NAMALWA (cell line): ENCODE results near the gene ASB8.

ENCODE experiments used
- DNase-seq: peaks from one replicate; pipeline ENCODE4 v3.0.0-alpha.2; 2015; ENCODE audit warnings: low spot score

The ASB8 gene

DNA sequence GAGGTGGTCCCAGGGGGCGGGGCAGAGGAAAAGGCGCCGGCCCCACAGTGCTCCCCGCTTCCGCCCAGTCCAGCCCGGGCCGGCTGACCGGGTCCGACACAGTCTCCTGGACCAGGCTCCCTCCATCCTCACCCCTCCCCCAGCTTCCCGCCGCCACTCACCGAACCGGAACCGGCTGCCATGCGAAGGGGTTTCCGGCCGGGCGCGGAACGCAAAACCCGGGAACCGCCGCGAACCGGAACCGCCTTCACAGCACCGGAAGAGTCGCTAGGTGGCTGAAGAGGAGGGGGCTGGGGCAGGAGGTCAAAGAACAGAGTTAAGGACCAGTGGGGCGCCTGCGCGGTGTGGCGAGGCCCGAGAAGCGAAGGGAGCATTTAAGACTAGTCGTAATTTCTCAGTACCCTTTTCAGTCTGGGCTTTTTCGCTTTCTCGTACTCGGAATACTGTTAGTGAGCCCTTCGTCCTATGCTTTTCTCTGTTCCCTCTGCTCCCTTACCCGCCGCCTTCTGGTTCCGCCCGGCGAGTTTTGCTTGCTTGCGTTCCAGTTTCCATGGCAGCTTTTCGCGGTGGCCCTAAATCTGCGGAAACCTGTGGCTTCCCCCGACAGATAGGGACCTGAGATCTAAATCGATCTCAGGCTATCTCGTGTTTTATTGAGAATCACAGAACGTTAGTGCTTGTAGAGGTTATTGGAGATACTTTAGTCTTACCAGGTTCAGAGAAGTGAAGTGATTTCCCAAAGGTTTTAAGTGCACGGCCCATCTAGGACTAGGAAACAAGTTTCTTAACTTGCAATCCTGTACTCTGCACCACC, 51.2 kb downstream of the ASB8 start, which contains the start of gene SENP1:
SENP1 (minus strand) TSS at position 213 of the 814 bp plus-strand sequence. CDS start 4,607 bp downstream, outside the sequence.
- DNase-seq: peak; percentile 92

DNA sequence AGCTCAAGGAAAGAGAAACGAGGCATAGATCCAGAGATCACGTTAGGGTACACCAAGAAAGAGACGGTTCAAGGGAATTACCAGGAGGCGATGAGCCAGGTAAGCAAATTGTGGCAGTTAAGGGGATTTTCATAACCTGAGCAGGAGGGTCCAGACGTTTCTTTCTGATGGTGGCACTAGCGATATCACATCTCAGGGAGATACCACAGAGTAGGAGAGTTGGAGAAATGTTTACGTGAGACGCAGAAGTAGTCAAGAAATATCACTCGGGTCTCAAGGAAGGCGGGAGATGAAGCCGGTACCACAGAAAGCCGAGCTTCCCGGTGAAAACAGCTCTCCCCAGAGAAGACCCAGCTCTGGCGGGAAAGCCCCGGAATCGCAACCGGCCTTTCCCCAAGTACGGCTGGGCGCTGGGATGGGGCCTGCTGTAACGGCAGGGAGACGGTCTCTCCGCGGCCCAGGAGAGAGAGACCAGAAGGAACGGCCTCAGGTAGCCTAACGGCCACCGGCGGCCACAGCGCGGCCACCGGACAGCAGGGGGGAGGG, 51.9 kb downstream of the ASB8 start:
- DNase-seq: peak; percentile 63

DNA sequence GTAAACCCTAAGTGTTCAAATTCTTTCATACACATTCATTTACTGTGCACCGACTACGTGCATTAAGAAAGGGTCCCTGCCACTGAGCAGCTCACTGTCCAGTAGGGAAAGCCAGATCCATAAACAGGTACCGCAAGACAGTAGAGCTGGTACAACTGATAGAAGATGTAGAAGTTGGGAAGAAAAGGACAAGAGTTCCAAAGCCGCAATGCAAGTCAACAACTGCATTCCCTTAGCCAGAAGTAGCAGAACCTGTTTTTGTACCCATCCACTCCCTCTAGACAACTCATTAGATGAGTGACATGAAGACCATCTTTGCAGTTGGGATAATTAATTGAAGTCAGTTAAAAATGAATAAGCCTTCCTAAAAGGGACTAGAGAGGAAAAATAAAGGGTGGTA, 52.8 kb downstream of the ASB8 start:
- DNase-seq: peak; percentile 17
